Aorta (tissue), 5 donors: ENCODE data around the gene CD70. TPM values are rescaled to one million over a fixed set of nuclear protein-coding genes. Genes with fewer than 3 reads are reported as not detected.
"Not testable (repeated sequence)": the region's sequence is repeated elsewhere in the genome, so short reads cannot be mapped to it uniquely, and the experiment has no call there.

ENCODE experiments used
- ATAC-seq: fragments of 200-7000 bp; cut with Tn5 transposase; one replicate; pipeline ENCODE4 v1.9.1; 2022; ENCODE audit warnings: moderate library complexity; ENCODE audit not compliant: low FRiP score
- DNase-seq, 2 donors: peaks; one replicate each; pipeline ENCODE4 v3.0.0-alpha.2; 2020
- H3K27ac ChIP-seq, 2 donors: one replicate each; pipeline ENCODE4 v1.5.1; 2013; ENCODE audit warnings: low read length in 2 of 2, mild to moderate bottlenecking in 2 of 2, moderate library complexity in 2 of 2, control low read depth in 1 of 2, inconsistent platforms in 1 of 2, low read depth in 1 of 2
- H3K27me3 ChIP-seq, 2 donors: one replicate each; pipeline ENCODE4 v1.6.1; 2013; ENCODE audit warnings: control low read depth in 1 of 2, low read length in 1 of 2, mild to moderate bottlenecking in 1 of 2, moderate library complexity in 1 of 2; ENCODE audit not compliant: insufficient read depth in 2 of 2, control insufficient read depth in 1 of 2
- H3K36me3 ChIP-seq, 2 donors: one replicate each; pipeline ENCODE4 v1.6.1; 2013; ENCODE audit warnings: control low read depth in 1 of 2, low read length in 1 of 2, mild to moderate bottlenecking in 1 of 2; ENCODE audit not compliant: insufficient read depth in 2 of 2, control insufficient read depth in 1 of 2
- H3K4me1 ChIP-seq, 2 donors: one replicate each; pipeline ENCODE4 v1.6.1; 2013; ENCODE audit warnings: low read length in 2 of 2, control low read depth in 1 of 2, mild to moderate bottlenecking in 1 of 2, moderate library complexity in 1 of 2; ENCODE audit not compliant: insufficient read depth in 2 of 2, control insufficient read depth in 1 of 2
- H3K4me3 ChIP-seq, 2 donors: one replicate each; pipeline ENCODE4 v1.5.1; 2013; ENCODE audit warnings: low read length in 2 of 2, control low read depth in 1 of 2, mild to moderate bottlenecking in 1 of 2
- H3K9me3 ChIP-seq: one replicate; pipeline ENCODE4 v1.6.1; 2013; ENCODE audit warnings: mild to moderate bottlenecking, low read length; ENCODE audit not compliant: control insufficient read depth
- WGBS, 2 donors: extraction: QIAGEN DNeasy Blood & Tissue Kit; methylation state at CpG; one replicate each; pipeline ENCODE4 v1.1.7; 2013; 5-methylcytosine and 5-hydroxymethylcytosine counted together
- intact Hi-C, 2 donors: fragments of 100-400 bp; cut with DNase I; formaldehyde crosslinking; loops; one replicate each; pipeline versions ENCODE4 v1.14.2 to v1.15.0; 2022
- polyA plus RNA-seq, 2 donors: library from polyadenylated mRNA; stranded (reverse); fragments of 200-250 nt; gene quantifications; one replicate each; pipeline ENCODE4 v1.2.3, GENCODE V29; 2013
- total RNA-seq, 2 donors: library from RNA; stranded (reverse); fragmentation: NEBNext Ultra II Directional; extraction: Animal tissue kit (Norgen Biotek cat#: 25700); gene quantifications; one replicate each; pipeline ENCODE4 v1.2.1, GENCODE V29; 2021
- donor health status: healthy with polysubstance abuse.
- donor health status: Bipolar disorder and iron deficiency.
- donor health status: DM: no; HTN: no; CAD: no.
- donor health status: DM: no; HTN: no; CAD: no.
- donor health status: DM: yes; HTN: yes; CAD: no.

Gene CD70
- total and polyA plus RNA-seq, 4 donors: 0.42 TPM; not detected in 3

- no peak for ATAC-seq
- Histone ChIP-seq H3K27ac (no peak overlapping the region), H3K4me3 (no peak overlapping the region), H3K27me3 (no peaks in the 10 kb centered on the region), H3K36me3 (no peaks in the 10 kb centered on the region), H3K4me1 (no peaks in the 10 kb centered on the region), H3K9me3 (no peaks in the 10 kb centered on the region)
- no peak for DNase-seq
- intact Hi-C loops: no loop called here
- WGBS, 2 donors: 79 to 81% methylated on average over 6 of the region's 6 CpGs
Measured at GRCh38 chr19:6616011-6616410, 25.1 kb upstream of the CD70 start.

DNA sequence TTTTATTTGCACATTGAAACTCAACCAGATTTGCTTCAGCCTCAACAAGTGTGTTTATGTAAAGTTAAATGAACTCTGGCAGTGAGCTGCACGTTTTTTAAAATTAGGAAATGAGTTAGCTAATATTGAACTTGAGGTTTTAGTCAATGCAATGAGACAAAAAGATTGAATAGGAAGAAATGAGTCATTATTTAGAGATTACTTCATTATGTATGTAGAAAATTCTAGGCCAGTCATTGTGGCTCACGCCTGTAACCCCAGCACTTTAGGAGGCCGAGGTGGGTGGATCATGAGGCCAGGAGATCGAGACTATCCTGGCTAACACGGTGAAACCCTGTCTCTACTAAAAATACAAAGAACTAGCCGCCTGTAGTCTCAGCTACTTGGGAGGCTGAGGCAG, 22.8 kb upstream of the CD70 start:
- intact Hi-C loops: no loop called here
- ATAC-seq (no peak), DNase-seq (no peak)
- H3K36me3 ChIP-seq: no peaks in the 10 kb centered on the region
- 71 to 75% methylated on average over 6 of the region's 6 CpGs for WGBS, 2 donors
- no peak overlapping the region for H3K27ac ChIP-seq
- no peaks in the 10 kb centered on the region for H3K27me3 ChIP-seq
- no peak overlapping the region for H3K4me3 ChIP-seq
- H3K9me3 ChIP-seq: peaks cover 2% of the 10 kb centered on the region
- H3K4me1 ChIP-seq: no peaks in the 10 kb centered on the region

- intact Hi-C loops: no loop called here
- H3K27ac ChIP-seq: no peak overlapping the region
- no peak overlapping the region for H3K4me3 ChIP-seq
- H3K36me3 ChIP-seq: no peaks in the 10 kb centered on the region
- no peak for ATAC-seq
- H3K27me3 ChIP-seq: no peaks in the 10 kb centered on the region
- peaks cover 2% of the 10 kb centered on the region for H3K9me3 ChIP-seq
- H3K4me1 ChIP-seq: no peaks in the 10 kb centered on the region
- 29 to 47% methylated on average over 7 of the region's 7 CpGs for WGBS, 2 donors
- DNase-seq: no peak
Measured at GRCh38 chr19:6610934-6611852, 20.2 kb upstream of the CD70 start.

DNA sequence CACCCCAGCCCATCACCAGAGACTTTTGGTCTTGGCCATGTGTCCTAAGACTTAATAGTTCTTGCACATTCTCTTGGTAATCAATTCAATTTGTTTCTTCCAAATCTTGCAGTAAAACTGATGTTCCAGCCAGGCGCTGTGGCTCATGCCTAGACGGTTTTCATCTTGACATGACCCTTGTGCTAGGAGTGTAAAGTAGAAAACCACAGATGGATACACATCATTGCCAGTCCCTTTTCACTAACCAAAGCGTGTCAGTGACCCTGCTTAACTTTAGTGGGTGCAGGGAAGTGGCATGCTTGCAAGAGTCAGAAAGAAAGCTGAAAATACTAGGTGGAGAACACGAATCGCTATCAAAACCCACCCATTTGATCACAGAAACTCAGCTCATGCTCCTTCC, 18.0 kb upstream of the CD70 start:
- Histone ChIP-seq H3K27ac (no peak overlapping the region), H3K27me3 (no peaks in the 10 kb centered on the region), H3K4me3 (no peak overlapping the region), H3K9me3 (peaks cover 2% of the 10 kb centered on the region), H3K4me1 (no peaks in the 10 kb centered on the region), H3K36me3 (no peaks in the 10 kb centered on the region)
- intact Hi-C loops: no loop called here
- 67 to 70% methylated on average over 5 of the region's 5 CpGs for WGBS, 2 donors
- no peak for DNase-seq
- no peak for ATAC-seq

DNA sequence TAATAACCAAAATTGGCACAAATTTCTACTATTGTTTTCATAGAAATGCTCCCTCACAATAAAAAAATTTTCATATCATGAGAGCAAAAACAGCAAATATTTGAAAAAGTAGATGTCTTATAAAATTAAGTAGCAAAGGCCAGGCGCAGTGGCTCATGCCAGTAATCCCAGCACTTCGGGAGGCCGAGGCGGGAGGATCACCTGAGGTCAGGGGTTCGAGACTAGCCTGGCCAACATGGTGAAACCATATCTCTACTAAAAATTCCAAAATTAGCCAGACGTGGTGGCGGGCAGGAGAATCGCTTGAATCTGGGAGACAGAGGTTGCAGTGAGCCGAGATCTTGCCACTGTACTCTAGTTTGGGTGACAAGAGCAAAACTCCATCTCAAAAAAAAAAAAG, 17.2 kb upstream of the CD70 start:
- H3K9me3 ChIP-seq, ATAC-seq, H3K27me3 ChIP-seq, DNase-seq, H3K36me3 ChIP-seq, H3K4me3 ChIP-seq, H3K27ac ChIP-seq, H3K4me1 ChIP-seq, intact Hi-C loops: not testable (repeated sequence)
- WGBS, 2 donors: 75 to 84% methylated on average over 9 of the region's 9 CpGs

- WGBS, 2 donors: 65 to 73% methylated on average over 11 of the region's 11 CpGs
- H3K9me3 ChIP-seq, H3K27me3 ChIP-seq, H3K4me3 ChIP-seq, intact Hi-C loops, DNase-seq, ATAC-seq, H3K36me3 ChIP-seq, H3K27ac ChIP-seq, H3K4me1 ChIP-seq: not testable (repeated sequence)
Measured at GRCh38 chr19:6606276-6607070, 15.5 kb upstream of the CD70 start.

DNA sequence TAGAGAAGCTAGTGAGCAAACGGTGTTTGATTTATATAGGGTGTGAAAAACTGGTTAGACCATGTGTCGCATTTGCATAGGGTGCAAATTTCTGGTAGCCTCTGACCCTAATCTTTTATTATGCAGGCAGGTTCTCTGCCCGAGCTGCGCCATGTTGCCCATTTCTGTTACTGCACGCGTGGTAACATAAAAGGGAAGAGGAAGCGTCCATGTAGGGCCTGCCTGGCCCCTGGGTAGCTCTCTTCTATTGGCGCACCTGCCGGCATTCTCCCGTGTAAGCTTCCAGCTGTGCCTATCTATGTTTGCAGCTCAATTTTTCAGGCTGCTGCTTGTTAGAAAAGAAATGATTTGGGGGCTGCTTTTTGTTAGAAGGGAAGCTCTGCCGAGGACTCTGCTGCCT, 14.0 kb upstream of the CD70 start:
- no peak for DNase-seq
- Histone ChIP-seq H3K4me3 (no peak overlapping the region), H3K4me1 (no peaks in the 10 kb centered on the region), H3K27me3 (no peaks in the 10 kb centered on the region), H3K27ac (no peak overlapping the region), H3K36me3 (no peaks in the 10 kb centered on the region), H3K9me3 (peaks cover 2% of the 10 kb centered on the region)
- intact Hi-C loops: no loop called here
- 72 to 75% methylated on average over 11 of the region's 11 CpGs for WGBS, 2 donors
- no peak for ATAC-seq

DNA sequence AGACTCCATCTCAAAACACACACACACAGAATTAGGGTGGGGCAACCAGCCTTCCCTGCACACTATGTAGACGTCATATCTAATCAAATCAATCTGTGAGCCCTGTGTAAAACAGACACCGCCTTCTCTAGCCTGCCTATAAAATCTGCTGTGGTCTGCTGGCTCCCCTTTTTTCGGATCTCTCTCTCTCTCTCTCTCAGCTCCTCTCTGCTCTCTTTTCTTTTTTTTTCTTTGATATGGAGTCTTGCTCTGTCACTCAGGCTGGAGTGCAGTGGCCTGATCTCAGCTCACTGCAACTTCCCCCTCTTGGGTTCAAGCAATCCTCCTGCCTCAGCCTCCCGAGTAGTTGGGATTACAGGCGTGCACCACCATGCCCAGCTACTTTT, 11.8 kb upstream of the CD70 start:
- H3K9me3 ChIP-seq: no peaks in the 10 kb centered on the region
- 74 to 78% methylated on average over 5 of the region's 5 CpGs for WGBS, 2 donors
- peak in 1 of 2 donors; percentile 20 for DNase-seq

More for the DNA sequence above, 11.8 kb upstream of the CD70 start:
- no peak for ATAC-seq
- H3K27ac ChIP-seq: no peak overlapping the region
- H3K4me1 ChIP-seq: no peaks in the 10 kb centered on the region
- intact Hi-C loops: no loop called here
- H3K36me3 ChIP-seq: no peaks in the 10 kb centered on the region
- no peaks in the 10 kb centered on the region for H3K27me3 ChIP-seq
- no peak overlapping the region for H3K4me3 ChIP-seq
